ENCODE results near the gene ELL2. TPM values are rescaled to one million over a fixed set of nuclear protein-coding genes. Genes with fewer than 3 reads are reported as not detected.

Gene ELL2
- total and polyA plus RNA-seq, 8 donors, result 15.3 to 62.7 (median 24.3) TPM

- H3K36me3 ChIP-seq, result no peaks in the 10 kb centered on the region
- DNase-seq, result no peak
- no peak for ATAC-seq
- no peaks in the 10 kb centered on the region for H3K9me3 ChIP-seq
- no peaks in the 10 kb centered on the region for H3K27me3 ChIP-seq
- H3K4me1 ChIP-seq, result no peaks in the 10 kb centered on the region
- no peak overlapping the region for H3K4me3 ChIP-seq
- no peak for TF ChIP-seq CTCF (IDR thresholded peaks at IDR 0.05)
- intact Hi-C loops (cut with DNase I), result no loop called here
- H3K27ac ChIP-seq, result no peak overlapping the region
These were observed 35.5 kb upstream of the ELL2 start for GRCh38 chr5:95996904-95997723.

- Histone ChIP-seq H3K27ac (no peak overlapping the region), H3K27me3 (no peaks in the 10 kb centered on the region), H3K4me1 (no peaks in the 10 kb centered on the region), H3K9me3 (no peaks in the 10 kb centered on the region), H3K4me3 (no peak overlapping the region), H3K36me3 (no peaks in the 10 kb centered on the region)
- DNase-seq (no peak), ATAC-seq (no peak)
- no peak for TF ChIP-seq CTCF (IDR thresholded peaks at IDR 0.05)
- intact Hi-C loops (cut with DNase I), result no loop called here
These were observed 34.4 kb upstream of the ELL2 start for GRCh38 chr5:95995962-95996489.

GRCh38 chr5:95993776-95994175, 32.1 kb upstream of the ELL2 start:
- Histone ChIP-seq H3K4me1 (no peaks in the 10 kb centered on the region), H3K9me3 (no peaks in the 10 kb centered on the region), H3K4me3 (no peak overlapping the region), H3K27me3 (no peaks in the 10 kb centered on the region), H3K27ac (no peak overlapping the region), H3K36me3 (no peaks in the 10 kb centered on the region)
- ATAC-seq (no peak), DNase-seq (no peak)
- no peak for TF ChIP-seq CTCF (IDR thresholded peaks at IDR 0.05)
- intact Hi-C loops (cut with DNase I), result no loop called here

- Histone ChIP-seq H3K36me3 (no peaks in the 10 kb centered on the region), H3K9me3 (no peaks in the 10 kb centered on the region), H3K27ac (no peak overlapping the region), H3K4me1 (no peaks in the 10 kb centered on the region), H3K4me3 (no peak overlapping the region), H3K27me3 (no peaks in the 10 kb centered on the region)
- no peak for ATAC-seq
- intact Hi-C loops (cut with DNase I), result no loop called here
- DNase-seq, result no peak
- no peak for TF ChIP-seq CTCF (IDR thresholded peaks at IDR 0.05)
These were observed 31.6 kb upstream of the ELL2 start for GRCh38 chr5:95993266-95993665.

GRCh38 chr5:95989283-95990048, 27.8 kb upstream of the ELL2 start:
- H3K4me3 ChIP-seq, result no peak overlapping the region
- TF ChIP-seq CTCF (IDR thresholded peaks at IDR 0.05), result no peak
- H3K36me3 ChIP-seq, result no peaks in the 10 kb centered on the region
- intact Hi-C loops (cut with DNase I), result no loop called here
- no peaks in the 10 kb centered on the region for H3K4me1 ChIP-seq
- H3K27ac ChIP-seq, result no peak overlapping the region
- H3K9me3 ChIP-seq, result no peaks in the 10 kb centered on the region
- DNase-seq (no peak), ATAC-seq (no peak)
- H3K27me3 ChIP-seq, result no peaks in the 10 kb centered on the region
